GM19467 (cell line): ENCODE data around the gene TMEM127.
"Not testable (repeated sequence)": the region's sequence is repeated elsewhere in the genome, so short reads cannot be mapped to it uniquely, and the experiment has no call there.

Experiments used
- ATAC-seq: cut with Tn5 transposase; IDR thresholded peaks from one replicate; pipeline ENCODE4 v1.9.1; 2021; ENCODE audit warnings: mild to moderate bottlenecking, moderate library complexity; ENCODE audit not compliant: unreplicated experiment

The TMEM127 gene

GRCh38 chr2:96264656-96265348 lies 995 bp downstream of the TMEM127 start:
- ATAC-seq: no peak

GRCh38 chr2:96264086-96264485 lies 1.7 kb downstream of the TMEM127 start:
- ATAC-seq: no peak

GRCh38 chr2:96262306-96262705 lies 3.5 kb downstream of the TMEM127 start:
- no peak for ATAC-seq

- no peak for ATAC-seq
Measured at GRCh38 chr2:96261328-96262003, 4.3 kb downstream of the TMEM127 start.

GRCh38 chr2:96260387-96261260 lies 5.2 kb downstream of the TMEM127 start:
- no peak for ATAC-seq

- ATAC-seq: no peak
Measured at GRCh38 chr2:96259497-96259921, 6.3 kb downstream of the TMEM127 start.

GRCh38 chr2:96258166-96259022 lies 7.4 kb downstream of the TMEM127 start:
- no peak for ATAC-seq

GRCh38 chr2:96257744-96258143 lies 8.1 kb downstream of the TMEM127 start:
- ATAC-seq: not testable (repeated sequence)

GRCh38 chr2:96256611-96257113 lies 9.1 kb downstream of the TMEM127 start:
- ATAC-seq: no peak

GRCh38 chr2:96254571-96254970 lies 11.2 kb downstream of the TMEM127 start:
- no peak for ATAC-seq

GRCh38 chr2:96253006-96253405 lies 12.8 kb downstream of the TMEM127 start:
- ATAC-seq: no peak

GRCh38 chr2:96252526-96252925 lies 13.3 kb downstream of the TMEM127 start:
- no peak for ATAC-seq

- no peak for ATAC-seq
Measured at GRCh38 chr2:96251721-96252292, 14.0 kb downstream of the TMEM127 start.

GRCh38 chr2:96250188-96250587 lies 15.6 kb downstream of the TMEM127 start:
- no peak for ATAC-seq

- ATAC-seq: no peak
Measured at GRCh38 chr2:96249654-96250053, 16.1 kb downstream of the TMEM127 start.

GRCh38 chr2:96248624-96249023 lies 17.2 kb downstream of the TMEM127 start:
- no peak for ATAC-seq

- no peak for ATAC-seq
Measured at GRCh38 chr2:96247896-96248295, 17.9 kb downstream of the TMEM127 start.

GRCh38 chr2:96247009-96247408 lies 18.8 kb downstream of the TMEM127 start:
- no peak for ATAC-seq

GRCh38 chr2:96245609-96246390 lies 20.0 kb downstream of the TMEM127 start:
- no peak for ATAC-seq
